ENCODE results near the gene PDZRN3.

DNA sequence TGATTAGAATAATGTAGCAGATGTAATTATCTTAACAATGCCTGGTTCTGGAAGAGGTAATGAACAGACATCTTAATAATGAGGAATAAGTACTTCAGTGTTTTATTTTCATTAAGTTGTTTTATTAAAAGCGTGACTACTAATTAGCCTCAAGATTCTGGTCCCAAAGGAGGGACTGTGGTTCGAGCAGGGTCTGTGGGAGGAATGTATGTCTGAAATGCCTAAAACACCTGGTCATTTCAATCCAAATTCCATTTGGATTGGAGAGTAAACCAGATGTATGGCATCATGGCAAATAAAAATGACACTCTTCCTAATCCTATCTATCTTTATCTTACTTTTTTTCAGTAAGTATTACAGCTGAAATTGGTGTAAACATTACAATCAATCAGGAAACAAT, 243.2 kb downstream of the PDZRN3 start:
- TF ChIP-seq, protein P1, sequence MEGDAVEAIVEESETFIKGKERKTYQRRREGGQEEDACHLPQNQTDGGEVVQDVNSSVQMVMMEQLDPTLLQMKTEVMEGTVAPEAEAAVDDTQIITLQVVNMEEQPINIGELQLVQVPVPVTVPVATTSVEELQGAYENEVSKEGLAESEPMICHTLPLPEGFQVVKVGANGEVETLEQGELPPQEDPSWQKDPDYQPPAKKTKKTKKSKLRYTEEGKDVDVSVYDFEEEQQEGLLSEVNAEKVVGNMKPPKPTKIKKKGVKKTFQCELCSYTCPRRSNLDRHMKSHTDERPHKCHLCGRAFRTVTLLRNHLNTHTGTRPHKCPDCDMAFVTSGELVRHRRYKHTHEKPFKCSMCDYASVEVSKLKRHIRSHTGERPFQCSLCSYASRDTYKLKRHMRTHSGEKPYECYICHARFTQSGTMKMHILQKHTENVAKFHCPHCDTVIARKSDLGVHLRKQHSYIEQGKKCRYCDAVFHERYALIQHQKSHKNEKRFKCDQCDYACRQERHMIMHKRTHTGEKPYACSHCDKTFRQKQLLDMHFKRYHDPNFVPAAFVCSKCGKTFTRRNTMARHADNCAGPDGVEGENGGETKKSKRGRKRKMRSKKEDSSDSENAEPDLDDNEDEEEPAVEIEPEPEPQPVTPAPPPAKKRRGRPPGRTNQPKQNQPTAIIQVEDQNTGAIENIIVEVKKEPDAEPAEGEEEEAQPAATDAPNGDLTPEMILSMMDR (IDR thresholded peaks at IDR 0.05) = no peak
- no peak for TF ChIP-seq POLR2A (IDR thresholded peaks at IDR 0.05)

All from heart left ventricle (tissue), 13 donors.